Neutrophil (primary cell): Measurements from ENCODE around the gene ZNF292.
"Not testable (repeated sequence)": the region's sequence is repeated elsewhere in the genome, so short reads cannot be mapped to it uniquely, and the experiment has no call there.

Experiments
- H3K27ac ChIP-seq: fragments of 200-600 bp; sonication (generic); 2 replicates; pipeline ENCODE4 v1.5.1; 2016; ENCODE audit warnings: mild to moderate bottlenecking, moderate library complexity
- H3K27me3 ChIP-seq: fragments of 200-600 bp; sonication (generic); 2 replicates; pipeline ENCODE4 v1.6.0; 2016; ENCODE audit warnings: mild to moderate bottlenecking
- H3K36me3 ChIP-seq: fragments of 200-600 bp; sonication (generic); 2 replicates; pipeline ENCODE4 v1.5.1; 2017
- H3K4me1 ChIP-seq, 2 experiments: fragments of 200-600 bp in 1 of 2; sonication (generic) in 1 of 2; 1 replicate in 1 of 2; 2 replicates in 1 of 2; pipeline versions ENCODE4 v1.5.1 to v1.6.1; 2013 to 2016; ENCODE audit warnings: low read depth in 1 of 2, low read length in 1 of 2, mild to moderate bottlenecking in 1 of 2, moderate library complexity in 1 of 2; ENCODE audit not compliant: control insufficient read depth in 1 of 2, insufficient read depth in 1 of 2
- H3K4me3 ChIP-seq, 2 experiments: fragments of 200-600 bp in 1 of 2; sonication (generic) in 1 of 2; 1 replicate in 1 of 2; 2 replicates in 1 of 2; pipeline ENCODE4 v1.5.1; 2013 to 2016; ENCODE audit warnings: low read depth in 1 of 2, low read length in 1 of 2, mild to moderate bottlenecking in 1 of 2, moderate library complexity in 1 of 2
- H3K9me3 ChIP-seq: fragments of 200-600 bp; sonication (generic); 2 replicates; pipeline ENCODE4 v1.5.1; 2016
- CTCF ChIP-seq: fragments of 200-600 bp; sonication (generic); IDR thresholded peaks from 2 replicates; pipeline ENCODE4 v1.5.1; 2016; ENCODE audit warnings: antibody characterized with exemption

ZNF292 gene

DNA sequence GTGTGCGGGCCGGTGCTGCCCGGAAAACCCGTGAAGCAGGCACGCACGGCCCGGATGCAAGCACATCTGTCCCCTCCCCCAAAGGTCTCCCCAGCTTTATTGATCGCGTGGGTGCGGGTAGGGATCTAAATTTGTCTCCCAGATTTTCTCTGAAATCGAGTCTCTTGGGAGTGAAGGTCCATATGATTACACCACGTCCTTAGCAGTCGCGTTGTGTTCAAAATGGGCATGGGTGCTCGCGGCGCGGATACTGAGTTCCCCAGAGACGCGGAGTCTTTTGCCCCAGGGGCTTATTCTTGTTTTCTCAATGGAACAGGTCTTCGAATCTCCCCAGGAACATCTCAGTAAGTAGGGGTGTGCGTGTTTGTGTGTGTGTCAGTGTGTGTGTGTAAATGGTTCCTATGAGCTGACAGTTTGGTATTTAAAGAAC lies 2.8 kb upstream of the ZNF292 start:
- H3K9me3 ChIP-seq: no peaks in the 10 kb centered on the region

GRCh38 chr6:87154641-87154992 lies 748 bp upstream of the ZNF292 start:
- Histone ChIP-seq H3K36me3 (peaks cover 3% of the 10 kb centered on the region), H3K9me3 (no peaks in the 10 kb centered on the region), H3K4me1 (peaks cover 36 to 45% of the 10 kb centered on the region in 2 experiments), H3K4me3 (peak overlapping the region; percentile 90 to 98), H3K27ac (peak overlapping the region; percentile 92), H3K27me3 (peaks cover 6% of the 10 kb centered on the region)
- TF ChIP-seq CTCF: no peak

More for the DNA sequence above, 2.8 kb upstream of the ZNF292 start:
- Histone ChIP-seq H3K27me3 (peaks cover 11% of the 10 kb centered on the region), H3K27ac (peak overlapping the region; percentile 52), H3K4me1 (peaks cover 36 to 41% of the 10 kb centered on the region in 2 experiments), H3K36me3 (no peaks in the 10 kb centered on the region), H3K4me3 (peak overlapping the region; percentile 60 to 77)
- TF ChIP-seq CTCF: no peak

DNA sequence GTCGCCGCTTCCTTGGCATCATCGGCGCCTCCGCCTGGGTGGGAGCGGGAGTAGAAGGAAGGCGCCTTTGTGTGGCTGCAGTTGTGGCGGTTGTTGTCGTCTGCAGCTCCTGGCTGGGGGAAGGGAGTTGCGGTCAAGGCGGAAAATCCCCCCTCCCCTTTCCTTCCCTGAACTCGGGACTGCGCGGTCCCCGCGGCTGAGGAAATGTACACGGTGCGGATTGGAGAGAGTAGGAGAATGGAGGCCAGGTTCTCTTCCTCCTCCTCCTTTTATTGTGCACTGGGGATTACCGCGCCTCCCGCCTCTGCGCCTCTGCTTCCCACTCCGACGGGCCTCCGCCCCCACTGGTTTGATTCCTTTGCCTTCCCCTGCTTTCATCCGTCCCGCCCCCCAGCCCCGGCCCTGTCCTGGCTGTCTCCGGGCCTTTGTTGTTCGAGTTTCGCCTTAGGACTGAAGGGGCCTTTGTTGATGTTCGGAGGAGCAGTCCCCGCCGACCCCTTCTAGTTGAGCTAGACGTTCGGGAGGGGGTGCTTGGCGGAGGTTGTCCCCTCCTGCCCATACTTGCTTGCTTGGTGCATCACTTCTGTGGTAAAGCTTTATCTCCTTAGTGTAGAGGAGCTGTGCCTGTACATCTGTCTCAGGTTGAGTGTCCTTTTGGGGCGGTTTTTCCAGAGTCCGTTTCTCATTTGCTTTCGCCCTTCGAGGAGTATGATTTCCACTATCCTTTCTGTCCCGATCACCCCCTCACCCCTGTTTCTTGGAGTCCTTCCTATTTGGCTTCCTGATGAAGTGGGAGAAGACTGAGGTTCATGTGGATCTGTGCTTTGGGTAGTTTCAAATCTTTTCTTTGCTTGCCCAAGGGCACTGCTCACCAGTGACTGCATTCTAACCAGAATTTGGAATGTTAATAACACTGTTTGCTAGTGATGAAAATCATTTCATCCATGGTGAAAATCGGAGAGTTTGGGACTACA lies 764 bp downstream of the ZNF292 start:
- H3K27me3 ChIP-seq: peaks cover 6% of the 10 kb centered on the region
- peaks cover 3% of the 10 kb centered on the region for H3K36me3 ChIP-seq
- TF ChIP-seq CTCF: no peak
- H3K4me1 ChIP-seq: peaks cover 37 to 45% of the 10 kb centered on the region in 2 experiments
- H3K27ac ChIP-seq: peak overlapping the region; percentile 92
- peak overlapping the region; percentile 90 to 98 for H3K4me3 ChIP-seq
- no peaks in the 10 kb centered on the region for H3K9me3 ChIP-seq

DNA sequence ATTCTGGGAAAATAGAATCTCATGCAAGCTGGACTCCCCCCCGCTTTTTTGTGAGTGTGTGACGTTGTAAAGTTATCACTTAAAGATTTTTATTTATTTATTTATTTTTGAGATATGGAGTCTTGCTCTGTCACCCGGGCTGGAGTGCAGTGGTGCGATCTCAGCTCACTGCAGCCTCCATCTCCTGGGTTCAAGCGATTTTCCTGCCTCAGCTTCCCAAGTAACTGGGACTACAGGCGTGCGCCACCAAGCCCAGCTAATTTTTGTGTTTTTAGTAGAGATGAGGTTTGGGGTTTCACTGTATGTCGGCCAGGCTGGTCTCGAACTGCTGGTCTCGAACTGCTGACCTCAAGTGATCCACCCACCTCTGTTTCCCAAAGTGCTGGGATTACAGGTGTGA lies 2.2 kb downstream of the ZNF292 start:
- not testable (repeated sequence) for H3K27me3 ChIP-seq, H3K27ac ChIP-seq, H3K4me3 ChIP-seq

DNA sequence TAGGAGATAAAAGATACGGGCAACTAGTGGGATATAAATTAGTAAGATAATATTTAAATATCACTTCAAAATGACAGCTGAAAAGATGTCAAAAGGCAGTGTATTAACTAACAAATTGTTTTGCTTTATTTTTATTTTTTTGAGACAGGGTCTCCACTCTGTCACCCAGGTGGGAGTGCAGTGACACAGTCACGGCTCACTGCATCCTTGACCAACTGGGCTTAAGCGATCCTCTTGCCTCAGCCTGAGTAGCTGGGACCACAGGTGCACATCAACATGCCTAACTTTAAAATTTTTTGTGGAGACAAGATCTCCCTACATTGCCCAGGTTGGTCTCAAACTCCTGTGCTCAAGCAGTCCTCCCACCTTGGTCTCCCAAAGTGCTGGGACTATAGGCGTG lies 5.9 kb downstream of the ZNF292 start:
- Histone ChIP-seq H3K27me3 (no peaks in the 10 kb centered on the region), H3K27ac (no peak overlapping the region), H3K4me3 (no peak overlapping the region), H3K4me1 (peaks cover 19 to 20% of the 10 kb centered on the region in 2 experiments), H3K9me3 (no peaks in the 10 kb centered on the region), H3K36me3 (peaks cover 3% of the 10 kb centered on the region)
- TF ChIP-seq CTCF: no peak

More for the DNA sequence above, 2.2 kb downstream of the ZNF292 start:
- H3K9me3 ChIP-seq, H3K36me3 ChIP-seq: not testable (repeated sequence)
- H3K4me1 ChIP-seq: peaks cover 29 to 35% of the 10 kb centered on the region in 2 experiments

- H3K36me3 ChIP-seq: no peaks in the 10 kb centered on the region
- H3K4me3 ChIP-seq: no peak overlapping the region
- no peaks in the 10 kb centered on the region for H3K27me3 ChIP-seq
- no peak for TF ChIP-seq CTCF
- H3K27ac ChIP-seq: no peak overlapping the region
- H3K4me1 ChIP-seq: peaks cover 8 to 10% of the 10 kb centered on the region in 2 experiments
- no peaks in the 10 kb centered on the region for H3K9me3 ChIP-seq
Observed at GRCh38 chr6:87164004-87164403, 8.6 kb downstream of the ZNF292 start.
